PFSK-1 (cell line): ENCODE results near the gene CRIP2.

Experiments used
- FOXP2 ChIP-seq: optimal IDR thresholded peaks from 2 replicates; pipeline ENCODE3; 2011; ENCODE audit warnings: borderline replicate concordance, control low read depth, inconsistent platforms; ENCODE audit not compliant: insufficient read depth; ENCODE audit errors: extremely low read length, extremely low read depth
- POLR2AphosphoS5 ChIP-seq: IDR thresholded peaks from 2 replicates; pipeline ENCODE4 v1.6.1; 2012; ENCODE audit warnings: low read depth, mild to moderate bottlenecking, control low read depth, low read length, moderate library complexity
- SIN3A ChIP-seq: IDR thresholded peaks from 2 replicates; pipeline ENCODE4 v1.6.1; 2012; ENCODE audit warnings: mild to moderate bottlenecking, low read length, moderate library complexity, borderline replicate concordance; ENCODE audit not compliant: insufficient read depth
- TAF1 ChIP-seq: IDR thresholded peaks from 2 replicates; pipeline ENCODE4 v1.6.1; 2012; ENCODE audit warnings: low read length, control low read depth, borderline replicate concordance; ENCODE audit not compliant: insufficient read depth

DNA sequence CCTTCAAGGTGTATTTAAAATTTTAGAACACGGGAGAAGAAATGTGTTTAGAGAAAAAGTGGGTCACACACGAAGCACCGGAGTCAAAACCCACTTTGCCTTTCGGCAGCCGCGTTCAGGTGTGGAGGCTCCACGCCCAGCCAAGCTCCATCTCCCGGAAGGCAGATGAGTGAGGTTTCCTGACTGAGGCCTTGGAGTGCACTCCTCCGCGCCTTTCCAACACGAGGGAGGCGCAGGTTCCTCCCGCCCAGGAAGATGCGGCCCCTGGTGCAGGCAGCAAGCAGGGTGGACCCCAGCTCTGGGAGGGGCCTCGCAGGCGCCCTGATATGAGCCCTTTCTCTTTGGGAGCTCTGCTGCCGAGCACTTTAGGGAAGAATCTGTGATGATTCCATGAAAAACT lies 32.5 kb upstream of the CRIP2 start:
- no peak for TF ChIP-seq POLR2AphosphoS5
- TF ChIP-seq TAF1: no peak
- no peak for TF ChIP-seq FOXP2
- no peak for TF ChIP-seq SIN3A
